Stimulated activated CD8-positive, alpha-beta memory T cell treated with anti-CD3 and anti-CD28 coated beads, Interleukin-12 subunit alpha, Interleukin-12 subunit beta, amount 100 ng/mL, for 24 hours (primary cell): Measurements from ENCODE around the gene GLI3.

ENCODE experiments used
- DNase-seq: peaks from one replicate; pipeline ENCODE4 v3.0.0-alpha.2; 2020; ENCODE audit errors: extremely low read depth

The GLI3 gene

GRCh38 chr7:42236266-42236975 is 588 bp downstream of the GLI3 start:
- DNase-seq, result no peak

GRCh38 chr7:42235741-42236161 is 1.3 kb downstream of the GLI3 start:
- no peak for DNase-seq

GRCh38 chr7:42234736-42235135 is 2.3 kb downstream of the GLI3 start:
- no peak for DNase-seq

GRCh38 chr7:42233695-42234331 is 3.2 kb downstream of the GLI3 start:
- no peak for DNase-seq

DNA sequence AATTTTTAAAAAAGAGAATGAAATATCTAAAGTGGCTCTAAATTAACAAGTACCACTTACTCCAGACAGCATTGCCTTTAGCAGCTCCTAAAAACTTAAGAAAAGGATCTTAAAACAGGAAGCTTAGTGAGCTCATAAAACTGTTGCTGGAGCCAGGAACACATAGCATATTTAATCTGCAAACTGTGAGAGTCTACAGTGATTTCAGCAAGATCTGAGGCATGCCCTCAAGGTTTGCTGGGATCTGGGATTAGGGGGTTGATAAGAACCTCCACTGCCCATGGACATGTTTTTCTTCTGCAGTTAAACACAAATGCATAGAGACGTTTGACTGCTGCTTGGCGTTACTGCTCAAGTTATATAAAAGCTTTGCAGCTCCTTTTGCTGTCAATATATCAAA is 3.8 kb downstream of the GLI3 start:
- DNase-seq, result no peak

DNA sequence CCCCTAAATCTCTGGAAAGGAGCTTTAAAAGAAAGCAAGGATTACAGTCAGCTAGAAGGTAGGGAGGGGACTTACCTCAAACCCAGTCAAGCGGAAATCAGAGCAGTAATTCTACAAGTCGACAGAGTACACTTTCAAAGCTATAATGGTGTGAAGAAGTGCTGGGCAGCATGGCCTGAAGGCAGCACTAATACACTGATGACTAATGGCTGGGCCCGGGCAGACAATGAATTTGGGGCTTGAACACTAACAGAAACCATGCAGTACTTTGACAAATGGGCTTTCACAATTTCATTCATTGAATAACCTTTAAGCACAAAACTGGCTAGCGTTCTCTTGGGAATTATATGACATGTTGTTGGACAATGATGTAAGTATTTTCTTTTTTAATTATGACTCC is 4.7 kb downstream of the GLI3 start:
- DNase-seq, result no peak

DNA sequence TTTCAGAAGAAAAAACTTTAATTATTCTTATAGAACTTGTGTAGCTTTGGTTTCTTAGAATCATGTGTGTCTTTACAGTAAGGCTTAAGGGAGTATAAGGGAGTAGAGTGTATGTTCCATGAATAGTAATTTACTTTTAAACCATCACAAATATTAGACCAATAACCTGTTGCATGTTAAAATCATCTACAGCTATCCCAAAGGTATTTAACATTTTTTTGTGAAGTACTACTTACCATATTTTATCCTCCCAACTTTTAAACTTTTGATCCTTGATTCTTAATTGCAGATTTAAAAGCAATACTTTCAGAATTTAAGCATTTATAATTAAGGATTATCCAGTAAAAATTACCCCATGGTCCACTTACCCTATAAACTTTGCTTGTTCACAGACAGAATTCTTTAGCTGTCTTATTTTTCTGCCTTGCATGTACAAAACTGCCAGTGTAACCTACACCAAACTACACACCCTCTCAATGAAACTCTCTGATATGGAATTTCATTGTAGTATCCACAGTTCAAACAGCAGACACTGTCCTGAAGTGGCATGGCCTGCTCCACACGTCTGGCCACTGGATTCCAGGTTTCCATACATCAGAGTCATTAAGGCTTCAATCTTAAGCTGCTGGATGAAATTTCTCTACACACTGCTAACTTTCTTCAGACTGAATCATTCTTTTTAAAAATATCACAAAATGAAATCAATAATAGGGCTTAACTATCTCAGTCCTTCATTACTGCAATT is 5.8 kb downstream of the GLI3 start:
- DNase-seq, result no peak

DNA sequence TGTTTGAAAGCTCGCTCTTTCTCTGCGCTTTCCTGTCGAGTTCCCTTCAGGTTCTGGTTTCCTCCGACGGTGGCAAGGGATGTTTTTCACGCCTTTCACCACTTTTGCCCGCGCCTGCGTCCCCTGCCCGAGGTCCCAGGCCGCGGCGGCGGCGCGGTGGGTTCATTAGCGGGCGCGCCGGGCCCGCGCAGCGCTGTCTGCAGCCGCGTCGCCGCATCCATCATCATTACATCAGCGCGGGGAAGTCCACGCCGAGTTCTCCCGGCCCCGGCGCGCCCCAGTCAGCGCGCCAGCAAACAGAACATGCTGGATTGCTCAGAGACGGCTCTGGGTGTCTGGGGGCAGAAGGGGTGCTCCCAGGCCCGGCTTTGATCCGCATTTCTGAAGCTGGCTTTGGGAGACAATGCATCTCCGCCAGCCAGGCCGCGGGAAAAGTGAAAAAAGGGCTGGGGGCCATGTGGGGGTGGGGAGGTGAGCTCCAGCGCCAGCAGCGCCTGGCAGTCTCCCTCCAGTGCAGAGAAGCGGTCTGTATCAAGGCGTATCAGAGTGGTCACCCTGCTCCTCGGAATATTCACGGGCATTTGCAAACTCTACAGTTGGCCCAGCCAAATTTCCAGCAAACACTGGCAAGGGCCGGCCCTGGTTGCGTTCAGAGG is 8.9 kb downstream of the GLI3 start:
- DNase-seq, result no peak

- DNase-seq, result no peak
Measured at GRCh38 chr7:42227541-42227935, 9.5 kb downstream of the GLI3 start.

GRCh38 chr7:42227021-42227420 is 10.0 kb downstream of the GLI3 start:
- no peak for DNase-seq

DNA sequence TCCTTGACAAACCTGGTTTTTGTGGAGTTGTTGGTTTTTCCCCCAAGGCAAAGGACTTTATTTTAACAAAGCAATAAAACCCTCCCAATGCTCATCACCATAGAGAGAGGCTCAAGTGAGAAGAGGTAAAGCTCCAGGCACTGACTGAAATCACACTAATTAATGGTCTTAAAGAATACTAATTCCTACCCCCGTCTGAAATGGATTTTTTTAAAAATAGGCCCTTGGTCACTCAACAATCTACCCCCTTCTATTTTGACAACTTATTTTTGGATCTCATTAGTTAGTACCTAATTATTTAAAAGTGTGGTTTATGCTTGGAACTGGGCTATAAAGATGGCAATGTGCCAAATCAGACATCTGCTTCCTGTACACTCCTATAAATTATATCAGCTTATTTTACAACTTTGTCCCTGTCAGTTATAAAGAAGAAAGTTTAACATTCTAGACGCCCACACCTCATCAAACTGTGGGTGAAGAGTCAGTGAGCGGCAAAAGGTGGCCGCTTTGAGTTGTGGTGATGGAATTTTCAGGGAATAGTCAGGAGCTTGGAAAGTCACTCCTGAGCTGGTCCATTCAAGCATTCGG is 10.6 kb downstream of the GLI3 start:
- no peak for DNase-seq

DNA sequence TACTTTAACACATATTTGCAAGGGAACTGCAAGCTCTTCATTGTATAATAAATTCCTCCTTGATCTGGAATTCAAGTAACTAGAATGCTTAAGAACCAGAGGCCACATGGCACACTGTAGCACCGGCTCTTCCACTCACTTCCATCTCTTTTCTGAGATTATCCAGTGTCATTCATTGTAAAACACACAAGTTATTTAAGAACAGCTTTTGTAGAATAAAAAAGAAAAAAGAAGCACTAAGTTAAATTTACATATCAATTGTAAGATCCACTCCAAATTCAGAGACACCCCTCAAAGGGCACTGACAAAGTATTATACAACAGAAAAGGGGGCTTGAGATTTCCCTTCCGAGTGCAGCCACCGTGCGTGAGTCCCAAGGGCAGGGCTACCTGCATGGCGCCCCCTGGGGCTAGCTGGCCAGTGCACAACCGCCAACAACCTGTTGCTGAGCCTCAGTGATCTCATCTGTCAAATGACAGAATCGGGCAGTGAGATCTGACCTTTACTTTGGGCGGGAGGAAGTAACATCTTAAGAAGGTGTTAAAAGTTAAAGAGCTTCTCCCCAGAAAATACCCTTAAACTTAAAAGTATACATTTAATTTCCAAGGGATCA is 12.5 kb downstream of the GLI3 start:
- no peak for DNase-seq

DNA sequence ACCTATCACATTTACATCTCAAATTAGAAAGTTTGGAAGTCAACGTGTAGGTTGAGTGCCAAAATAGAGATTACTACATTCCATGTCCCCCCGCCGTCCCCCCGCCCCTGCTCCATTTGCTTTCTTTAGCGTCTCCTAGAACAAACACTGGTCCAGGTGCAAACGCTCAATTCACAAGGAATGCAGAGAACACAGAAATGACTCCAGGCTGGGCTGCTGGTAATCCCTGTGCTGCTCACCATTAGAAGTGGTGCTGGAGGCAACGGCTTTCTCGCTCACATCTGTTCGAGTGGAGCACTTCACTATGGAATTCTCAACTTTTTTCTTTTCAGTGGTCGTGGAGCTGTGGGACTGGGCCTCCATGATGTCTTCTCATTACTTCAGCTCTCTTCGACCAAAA is 14.1 kb downstream of the GLI3 start:
- no peak for DNase-seq

DNA sequence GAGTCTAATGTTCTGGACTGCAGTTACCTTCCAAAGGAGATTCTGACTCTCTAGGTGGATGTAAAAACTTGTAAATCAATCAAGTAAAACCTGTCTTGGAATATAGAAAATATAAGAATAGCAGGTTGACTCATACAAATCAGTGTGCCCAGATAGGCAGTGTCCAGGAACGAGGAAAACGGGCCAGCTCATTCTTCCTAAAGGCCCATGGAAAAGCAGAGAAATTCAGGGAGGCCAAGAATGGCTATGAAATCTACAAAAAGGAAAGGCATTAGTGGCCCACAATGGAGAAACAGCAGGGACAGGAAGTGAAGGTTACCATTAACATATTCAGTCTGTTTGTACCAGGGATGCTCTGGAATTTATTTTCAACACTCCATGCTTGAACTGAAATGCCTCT is 14.9 kb downstream of the GLI3 start:
- no peak for DNase-seq

GRCh38 chr7:42221304-42221703 is 15.7 kb downstream of the GLI3 start:
- DNase-seq, result no peak

- DNase-seq, result no peak
Measured at GRCh38 chr7:42219447-42219846, 17.6 kb downstream of the GLI3 start.

- no peak for DNase-seq
Measured at GRCh38 chr7:42218248-42218647, 18.8 kb downstream of the GLI3 start.

- no peak for DNase-seq
Measured at GRCh38 chr7:42217548-42217947, 19.5 kb downstream of the GLI3 start.

- no peak for DNase-seq
Measured at GRCh38 chr7:42217053-42217452, 20.0 kb downstream of the GLI3 start.

- DNase-seq, result no peak
Measured at GRCh38 chr7:42214060-42214679, 22.8 kb downstream of the GLI3 start.

DNA sequence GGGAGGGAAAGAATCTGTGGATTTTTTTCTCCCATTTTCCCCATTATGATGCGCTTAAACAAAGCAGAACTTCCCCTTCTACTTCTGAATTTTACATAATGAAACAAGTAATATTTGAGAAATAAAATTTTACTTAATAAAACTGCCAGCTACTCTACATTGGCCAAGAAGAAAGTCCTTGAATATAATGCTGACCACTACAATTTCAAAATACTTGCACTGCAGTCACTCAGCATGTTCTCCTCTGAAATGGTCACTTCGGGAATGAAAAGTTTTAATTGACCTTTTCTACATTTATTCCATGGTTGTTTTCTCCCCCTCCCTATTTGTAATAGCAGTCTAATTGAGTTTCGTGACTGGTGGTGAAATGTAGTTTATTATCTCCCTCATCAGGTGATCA is 23.9 kb downstream of the GLI3 start:
- no peak for DNase-seq
